HEK293T (cell line): ENCODE results near the gene FHIT.
"Not testable (repeated sequence)": the region's sequence is repeated elsewhere in the genome, so short reads cannot be mapped to it uniquely, and the experiment has no call there.

ENCODE experiments used
- CTCF ChIA-PET: fragments of 350-600 bp; formaldehyde crosslinking; extraction: SDS; loops from one replicate; lab custom pipeline; 2021; ENCODE audit warnings: antibody characterized with exemption, inconsistent platforms; lab: Yijun Ruan, JAX
- POLR2A ChIA-PET: fragments of 350-600 bp; formaldehyde crosslinking; extraction: SDS; loops from one replicate; lab custom pipeline; 2020; ENCODE audit warnings: antibody characterized with exemption, inconsistent platforms; lab: Yijun Ruan, JAX
- DNase-seq: peaks from one replicate; pipeline ENCODE4 v3.0.0; 2012; ENCODE audit warnings: mixed read lengths; ENCODE audit errors: extremely low spot score
- ARNT ChIP-seq: fragments of 450-650 bp; IDR thresholded peaks from 2 replicates; pipeline ENCODE4 v1.6.1; 2017; ENCODE audit warnings: mild to moderate bottlenecking
- BHLHE40 ChIP-seq: fragments of 450-650 bp; IDR thresholded peaks from 2 replicates; pipeline ENCODE4 v1.6.1; 2016; ENCODE audit warnings: mild to moderate bottlenecking, moderate library complexity, borderline replicate concordance
- CTBP1 ChIP-seq: fragments of 450-650 bp; IDR thresholded peaks from 2 replicates; pipeline ENCODE4 v1.6.1; 2016; ENCODE audit warnings: borderline replicate concordance
- ELF4 ChIP-seq: fragments of 450-650 bp; IDR thresholded peaks from 2 replicates; pipeline ENCODE4 v1.6.1; 2017; ENCODE audit warnings: antibody characterized with exemption
- FOXA1 ChIP-seq: fragments of 450-650 bp; IDR thresholded peaks from 2 replicates; pipeline ENCODE4 v1.6.1; 2016; ENCODE audit warnings: mild to moderate bottlenecking
- FOXK2 ChIP-seq: fragments of 450-650 bp; IDR thresholded peaks from 2 replicates; pipeline ENCODE4 v1.6.1; 2016; ENCODE audit warnings: mild to moderate bottlenecking
- FOXM1 ChIP-seq: fragments of 450-650 bp; IDR thresholded peaks from 2 replicates; pipeline ENCODE4 v1.6.1; 2017; ENCODE audit warnings: mild to moderate bottlenecking, borderline replicate concordance
- HDGF ChIP-seq: fragments of 450-650 bp; IDR thresholded peaks from 2 replicates; pipeline ENCODE4 v1.6.1; 2017; ENCODE audit warnings: antibody characterized with exemption, borderline replicate concordance
- L3MBTL2 ChIP-seq: fragments of 450-650 bp; conservative IDR thresholded peaks from 2 replicates; pipeline ENCODE4 v1.6.1; 2016; ENCODE audit warnings: mild to moderate bottlenecking
- LEF1 ChIP-seq: fragments of 450-650 bp; IDR thresholded peaks from 2 replicates; pipeline ENCODE4 v1.6.1; 2017; ENCODE audit warnings: mild to moderate bottlenecking, borderline replicate concordance
- NFRKB ChIP-seq: fragments of 450-650 bp; IDR thresholded peaks from 2 replicates; pipeline ENCODE4 v1.6.1; 2016; ENCODE audit warnings: mild to moderate bottlenecking, moderate library complexity
- PKNOX1 ChIP-seq: fragments of 450-650 bp; IDR thresholded peaks from 2 replicates; pipeline ENCODE4 v1.6.1; 2016
- SP1 ChIP-seq: fragments of 450-650 bp; IDR thresholded peaks from 2 replicates; pipeline ENCODE4 v1.6.1; 2017
- SUZ12 ChIP-seq: fragments of 450-650 bp; IDR thresholded peaks from 2 replicates; pipeline ENCODE4 v1.6.1; 2016; ENCODE audit warnings: mild to moderate bottlenecking
- TARDBP ChIP-seq: fragments of 450-650 bp; IDR thresholded peaks from 2 replicates; pipeline ENCODE4 v1.6.1; 2016
- ZNF384 ChIP-seq: fragments of 450-650 bp; IDR thresholded peaks from 2 replicates; pipeline ENCODE4 v1.6.1; 2016

Gene FHIT

GRCh38 chr3:61052851-61053250, 198.4 kb downstream of the FHIT start:
- CTCF ChIA-PET: no interaction called here
- DNase-seq: no peak
- POLR2A ChIA-PET: no interaction called here
- TF ChIP-seq LEF1 (no peak), TARDBP (no peak), FOXM1 (no peak), SP1 (no peak), SUZ12 (no peak), ARNT (no peak)

DNA sequence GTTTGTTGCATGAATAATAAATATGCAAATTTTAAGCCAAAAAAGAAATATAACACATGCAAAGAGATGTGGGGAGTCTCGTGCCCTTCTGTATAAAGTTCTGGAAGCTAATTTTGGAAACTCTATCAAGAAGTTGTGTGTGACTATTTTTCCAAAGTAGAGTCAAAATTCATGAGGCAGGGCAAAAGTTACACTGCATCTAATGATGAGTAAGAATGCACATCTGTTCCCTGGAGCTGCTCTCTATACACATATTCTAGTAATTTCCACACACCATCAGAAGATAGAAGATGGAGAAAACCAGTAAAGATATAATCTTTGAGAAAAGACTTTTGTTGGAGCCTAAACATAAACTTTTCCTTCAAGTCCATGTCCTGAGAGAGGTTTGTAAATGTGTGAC, 199.6 kb downstream of the FHIT start:
- ChIA-PET POLR2A (no interaction called here), CTCF (no interaction called here)
- no peak for DNase-seq
- TF ChIP-seq FOXK2 (no peak), ZNF384 (no peak), LEF1 (no peak), L3MBTL2 (no peak)

DNA sequence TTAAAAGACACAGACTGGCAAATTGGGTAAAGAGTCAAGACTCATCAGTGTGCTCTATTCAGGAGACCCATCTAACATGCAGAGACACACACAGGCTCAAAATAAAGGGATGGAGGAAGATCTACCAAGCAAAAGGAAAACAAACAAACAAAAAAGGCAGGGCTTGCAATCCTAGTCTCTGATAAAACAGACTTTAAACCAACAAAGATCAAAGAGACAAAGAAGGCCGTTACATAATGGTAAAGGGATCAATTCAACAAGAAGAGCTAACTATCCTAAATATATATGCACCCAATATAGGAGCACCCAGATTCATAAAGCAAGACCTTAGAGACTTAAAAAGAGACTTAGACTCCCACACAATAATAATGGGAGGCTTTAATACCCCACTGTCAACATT, 206.1 kb downstream of the FHIT start:
- CTCF ChIA-PET, DNase-seq, POLR2A ChIA-PET: not testable (repeated sequence)

DNA sequence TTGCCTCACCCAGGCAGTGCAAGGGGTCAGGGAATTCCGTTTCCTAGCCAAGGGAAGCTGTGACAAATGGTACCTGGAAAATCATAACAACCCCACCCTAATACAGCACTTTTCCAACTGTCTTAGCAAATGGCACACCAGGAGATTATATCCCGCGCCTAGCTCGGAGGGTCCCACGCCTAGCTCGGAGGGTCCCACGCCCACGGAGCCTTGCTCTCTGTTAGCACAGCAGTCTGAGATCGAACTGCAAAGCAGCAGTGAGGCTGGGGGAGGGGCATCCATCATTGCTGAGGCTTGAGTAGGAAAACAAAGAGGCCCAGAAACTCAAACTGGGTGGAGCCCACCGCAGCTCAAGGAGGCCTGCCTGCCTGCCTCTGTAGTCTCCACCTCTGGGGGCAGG, 208.1 kb downstream of the FHIT start:
- POLR2A ChIA-PET: no interaction called here
- CTCF ChIA-PET: no interaction called here
- no peak for TF ChIP-seq SUZ12
- no peak for TF ChIP-seq PKNOX1
- no peak for TF ChIP-seq TARDBP
- no peak for TF ChIP-seq FOXM1
- no peak for TF ChIP-seq CTBP1
- TF ChIP-seq ELF4: no peak
- no peak for TF ChIP-seq SP1
- TF ChIP-seq ARNT: no peak
- no peak for TF ChIP-seq NFRKB
- no peak for TF ChIP-seq FOXK2
- TF ChIP-seq ZNF384: no peak
- TF ChIP-seq BHLHE40: no peak
- no peak for TF ChIP-seq HDGF
- no peak for TF ChIP-seq FOXA1
- TF ChIP-seq L3MBTL2: no peak
- DNase-seq: no peak

- ChIA-PET CTCF (no interaction called here), POLR2A (no interaction called here)
- DNase-seq: no peak
- TF ChIP-seq SUZ12: no peak
These were observed 210.6 kb downstream of the FHIT start for GRCh38 chr3:61040618-61041017.

- no peak for TF ChIP-seq FOXM1
- TF ChIP-seq ZNF384: no peak
- no peak for TF ChIP-seq NFRKB
- TF ChIP-seq LEF1: no peak
- no peak for TF ChIP-seq SUZ12
- no peak for TF ChIP-seq TARDBP
- TF ChIP-seq PKNOX1: no peak
- no peak for TF ChIP-seq SP1
- TF ChIP-seq BHLHE40: no peak
- ChIA-PET POLR2A (no interaction called here), CTCF (no interaction called here)
- DNase-seq: no peak
These were observed 215.7 kb downstream of the FHIT start for GRCh38 chr3:61035573-61035972.

GRCh38 chr3:61032991-61033390, 218.3 kb downstream of the FHIT start:
- POLR2A ChIA-PET: no interaction called here
- TF ChIP-seq PKNOX1 (no peak), NFRKB (no peak), FOXK2 (no peak), CTBP1 (no peak), SP1 (no peak), LEF1 (no peak), SUZ12 (no peak), HDGF (no peak), TARDBP (no peak), FOXM1 (no peak), ARNT (no peak), ZNF384 (no peak)
- no peak for DNase-seq
- CTCF ChIA-PET: no interaction called here

DNA sequence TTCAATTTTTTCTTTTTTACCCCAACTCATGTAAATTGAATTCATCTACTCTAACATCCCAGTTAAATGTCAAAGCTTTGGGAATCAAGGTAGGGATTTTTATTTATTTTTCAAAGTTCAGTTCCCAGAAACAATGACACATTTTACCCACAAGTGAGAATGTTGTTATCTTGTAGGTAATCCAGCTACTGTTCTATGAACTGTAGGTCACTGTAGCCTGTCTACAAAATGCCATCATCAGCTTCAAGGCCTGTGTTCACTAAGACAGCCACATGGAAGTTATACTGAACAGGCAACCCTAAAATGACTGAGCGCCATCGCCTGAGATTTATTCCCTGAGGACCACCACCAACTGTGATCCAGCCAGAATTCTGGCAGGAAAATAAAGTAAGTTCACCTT, 219.7 kb downstream of the FHIT start:
- POLR2A ChIA-PET: no interaction called here
- CTCF ChIA-PET: no interaction called here
- no peak for DNase-seq
- TF ChIP-seq TARDBP: no peak
